ENCODE data around the gene PRRT3. TPM values are rescaled to one million over a fixed set of nuclear protein-coding genes. Genes with fewer than 3 reads are reported as not detected.

PRRT3 gene
- total and polyA plus RNA-seq, 9 of the 15 experiments (the other 6 are each of a cell fraction or from before 2014, with no cell fraction given) = 0.06 to 1.9 (median 1.2) TPM

DNA sequence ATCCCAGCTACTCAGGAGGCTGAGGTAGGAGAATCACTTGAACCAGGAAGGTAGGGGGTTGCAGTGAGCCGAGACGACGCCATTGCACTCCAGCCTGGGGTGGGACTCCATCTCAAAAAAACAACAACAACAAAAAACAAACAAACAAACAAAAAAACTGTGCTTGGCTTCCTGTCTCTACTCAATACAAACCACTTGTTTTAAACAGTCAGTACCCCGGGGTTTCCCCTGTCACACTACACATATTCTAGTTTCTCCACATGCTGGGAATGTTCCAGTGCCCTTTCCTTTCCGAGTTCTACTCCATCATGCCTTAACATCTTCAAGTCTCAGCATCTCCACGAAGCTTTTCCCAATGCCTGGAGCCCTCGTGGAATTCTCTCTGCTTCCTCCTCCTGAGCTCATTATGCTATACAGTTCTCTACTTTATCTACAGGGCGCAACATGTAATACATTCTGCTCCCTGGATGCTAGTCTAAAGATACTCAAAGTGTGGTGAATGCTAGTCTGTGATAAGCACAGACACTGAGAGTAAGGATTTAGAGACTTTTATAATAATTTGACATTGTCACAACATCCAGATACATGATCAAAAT, 26.6 kb upstream of the PRRT3 start (continued):
- TF ChIP-seq BRD4 (IDR thresholded peaks at IDR 0.05) = no peak
- TF ChIP-seq HLTF (IDR thresholded peaks at IDR 0.05) = 0 out of 2 replicates have a peak, but pooled peaks have one; percentile 11
- TF ChIP-seq ZNF174 (CRISPR knock-in tag; IDR thresholded peaks at IDR 0.05) = 0 out of 2 replicates have a peak, but pooled peaks have one; percentile 41
- TF ChIP-seq BRCA1 (IDR thresholded peaks at IDR 0.05) = no peak
- no peak for TF ChIP-seq BRCA1 (CRISPR knock-in tag; IDR thresholded peaks at IDR 0.05)
- TF ChIP-seq ZFPM2 (CRISPR knock-in tag; IDR thresholded peaks at IDR 0.05) = no peak
- no peak for TF ChIP-seq SRSF1 (IDR thresholded peaks at IDR 0.05; ENCODE audit: low read depth, low read length)
- TF ChIP-seq FOXJ3 (CRISPR knock-in tag; IDR thresholded peaks at IDR 0.05) = no peak
- TF ChIP-seq KLF13 (tag; IDR thresholded peaks at IDR 0.05; ENCODE audit: borderline replicate concordance, low read depth) = no peak
- TF ChIP-seq PURB (CRISPR knock-in tag; IDR thresholded peaks at IDR 0.05; ENCODE audit: low read depth) = no peak
- TF ChIP-seq ZC3H4 (CRISPR knock-in tag; IDR thresholded peaks at IDR 0.05; ENCODE audit: borderline replicate concordance) = no peak
- no peak for TF ChIP-seq ZBTB17 (CRISPR knock-in tag; IDR thresholded peaks at IDR 0.05)
- TF ChIP-seq TARDBP (IDR thresholded peaks at IDR 0.05) = no peak
- no peak for TF ChIP-seq MCM2 (IDR thresholded peaks at IDR 0.05; ENCODE audit: low read depth)
- TF ChIP-seq SMAD4 (CRISPR knock-in tag; conservative IDR thresholded peaks at IDR 0.05) = peak; percentile 53; the same call in 1 of the 2 replicates
- TF ChIP-seq, protein P1, sequence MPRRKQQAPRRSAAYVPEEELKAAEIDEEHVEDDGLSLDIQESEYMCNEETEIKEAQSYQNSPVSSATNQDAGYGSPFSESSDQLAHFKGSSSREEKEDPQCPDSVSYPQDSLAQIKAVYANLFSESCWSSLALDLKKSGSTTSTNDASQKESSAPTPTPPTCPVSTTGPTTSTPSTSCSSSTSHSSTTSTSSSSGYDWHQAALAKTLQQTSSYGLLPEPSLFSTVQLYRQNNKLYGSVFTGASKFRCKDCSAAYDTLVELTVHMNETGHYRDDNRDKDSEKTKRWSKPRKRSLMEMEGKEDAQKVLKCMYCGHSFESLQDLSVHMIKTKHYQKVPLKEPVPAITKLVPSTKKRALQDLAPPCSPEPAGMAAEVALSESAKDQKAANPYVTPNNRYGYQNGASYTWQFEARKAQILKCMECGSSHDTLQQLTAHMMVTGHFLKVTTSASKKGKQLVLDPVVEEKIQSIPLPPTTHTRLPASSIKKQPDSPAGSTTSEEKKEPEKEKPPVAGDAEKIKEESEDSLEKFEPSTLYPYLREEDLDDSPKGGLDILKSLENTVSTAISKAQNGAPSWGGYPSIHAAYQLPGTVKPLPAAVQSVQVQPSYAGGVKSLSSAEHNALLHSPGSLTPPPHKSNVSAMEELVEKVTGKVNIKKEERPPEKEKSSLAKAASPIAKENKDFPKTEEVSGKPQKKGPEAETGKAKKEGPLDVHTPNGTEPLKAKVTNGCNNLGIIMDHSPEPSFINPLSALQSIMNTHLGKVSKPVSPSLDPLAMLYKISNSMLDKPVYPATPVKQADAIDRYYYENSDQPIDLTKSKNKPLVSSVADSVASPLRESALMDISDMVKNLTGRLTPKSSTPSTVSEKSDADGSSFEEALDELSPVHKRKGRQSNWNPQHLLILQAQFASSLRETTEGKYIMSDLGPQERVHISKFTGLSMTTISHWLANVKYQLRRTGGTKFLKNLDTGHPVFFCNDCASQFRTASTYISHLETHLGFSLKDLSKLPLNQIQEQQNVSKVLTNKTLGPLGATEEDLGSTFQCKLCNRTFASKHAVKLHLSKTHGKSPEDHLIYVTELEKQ (CRISPR knock-in tag; IDR thresholded peaks at IDR 0.05) = no peak
- TF ChIP-seq ARID4B (CRISPR knock-in tag; IDR thresholded peaks at IDR 0.05) = no peak
- no peak for TF ChIP-seq IFI16 (CRISPR knock-in tag; IDR thresholded peaks at IDR 0.05)
- TF ChIP-seq ZNF766 (CRISPR knock-in tag; conservative IDR thresholded peaks at IDR 0.05) = no peak
- TF ChIP-seq ZNF695 (CRISPR knock-in tag; IDR thresholded peaks at IDR 0.05) = no peak
- 0 out of 4 replicates have a peak, but pooled peaks of 1 of the 2 experiments have one; percentile 44 for TF ChIP-seq CSDE1 (IDR thresholded peaks at IDR 0.05)
- TF ChIP-seq, protein P2, sequence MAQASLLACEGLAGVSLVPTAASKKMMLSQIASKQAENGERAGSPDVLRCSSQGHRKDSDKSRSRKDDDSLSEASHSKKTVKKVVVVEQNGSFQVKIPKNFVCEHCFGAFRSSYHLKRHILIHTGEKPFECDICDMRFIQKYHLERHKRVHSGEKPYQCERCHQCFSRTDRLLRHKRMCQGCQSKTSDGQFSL (CRISPR knock-in tag; IDR thresholded peaks at IDR 0.05) = no peak
- TF ChIP-seq, protein P2 (tag; IDR thresholded peaks at IDR 0.05) = no peak

Measured in K562 (cell line).